Stimulated activated CD4-positive, alpha-beta T cell treated with anti-CD3 and anti-CD28 coated beads, Interleukin-12 subunit alpha, Interleukin-12 subunit beta, amount 100 ng/mL, for 24 hours (primary cell): Measurements from ENCODE around the gene SLC9A9.
"Not testable (repeated sequence)": the region's sequence is repeated elsewhere in the genome, so short reads cannot be mapped to it uniquely, and the experiment has no call there.

Source experiments
- DNase-seq, 2 experiments: peaks; one replicate each; pipeline ENCODE4 v3.0.0-alpha.2; 2020; ENCODE audit warnings: low read depth in 2 of 2

The SLC9A9 gene

GRCh38 chr3:143755978-143756377, 92.3 kb downstream of the SLC9A9 start:
- DNase-seq, result no peak

GRCh38 chr3:143754090-143754489, 94.2 kb downstream of the SLC9A9 start:
- no peak for DNase-seq

GRCh38 chr3:143753456-143753855, 94.8 kb downstream of the SLC9A9 start:
- DNase-seq, result no peak

- DNase-seq, result no peak
Measured at GRCh38 chr3:143753006-143753405, 95.3 kb downstream of the SLC9A9 start.

GRCh38 chr3:143751643-143752178, 96.6 kb downstream of the SLC9A9 start:
- DNase-seq, result peak in 1 of 2 experiments; percentile 3

GRCh38 chr3:143750841-143751240, 97.4 kb downstream of the SLC9A9 start:
- DNase-seq, result no peak

- no peak for DNase-seq
Measured at GRCh38 chr3:143749926-143750325, 98.3 kb downstream of the SLC9A9 start.

GRCh38 chr3:143737065-143737464, 111.2 kb downstream of the SLC9A9 start:
- DNase-seq, result no peak

- DNase-seq, result no peak
Measured at GRCh38 chr3:143736205-143736997, 111.9 kb downstream of the SLC9A9 start.

GRCh38 chr3:143731776-143732175, 116.5 kb downstream of the SLC9A9 start:
- no peak for DNase-seq

GRCh38 chr3:143731320-143731719, 116.9 kb downstream of the SLC9A9 start:
- no peak for DNase-seq

GRCh38 chr3:143727391-143727790, 120.9 kb downstream of the SLC9A9 start:
- no peak for DNase-seq

GRCh38 chr3:143726727-143727126, 121.5 kb downstream of the SLC9A9 start:
- no peak for DNase-seq

GRCh38 chr3:143720381-143720780, 127.9 kb downstream of the SLC9A9 start:
- no peak for DNase-seq

GRCh38 chr3:143718463-143718862, 129.8 kb downstream of the SLC9A9 start:
- no peak for DNase-seq

GRCh38 chr3:143716731-143717130, 131.5 kb downstream of the SLC9A9 start:
- DNase-seq, result no peak

- DNase-seq, result no peak
Measured at GRCh38 chr3:143712522-143712921, 135.7 kb downstream of the SLC9A9 start.

GRCh38 chr3:143707848-143708247, 140.4 kb downstream of the SLC9A9 start:
- DNase-seq, result no peak

- no peak for DNase-seq
Measured at GRCh38 chr3:143700431-143700975, 147.8 kb downstream of the SLC9A9 start.

GRCh38 chr3:143699424-143699823, 148.8 kb downstream of the SLC9A9 start:
- DNase-seq, result no peak

GRCh38 chr3:143698682-143699303, 149.5 kb downstream of the SLC9A9 start:
- DNase-seq, result no peak

GRCh38 chr3:143697975-143698374, 150.3 kb downstream of the SLC9A9 start:
- no peak for DNase-seq

- DNase-seq, result not testable (repeated sequence)
Measured at GRCh38 chr3:143695333-143695732, 152.9 kb downstream of the SLC9A9 start.
